H1 (cell line): ENCODE data around the gene SLC25A26. TPM values are rescaled to one million over a fixed set of nuclear protein-coding genes. Genes with fewer than 3 reads are reported as not detected.

Experiments used
- CTCF ChIA-PET: fragments of 300-600 bp; sonication (Branson Sonifier 250); formaldehyde crosslinking; loops from one replicate; lab custom pipeline; 2021; ENCODE audit not compliant: partially characterized antibody; lab: Charles Lee
- POLR2A ChIA-PET: fragments of 300-600 bp; sonication (Branson Sonifier 250); formaldehyde crosslinking; loops from one replicate; lab custom pipeline; 2021; ENCODE audit warnings: inconsistent platforms; ENCODE audit not compliant: partially characterized antibody; lab: Charles Lee
- DNase-seq, 2 experiments: peaks; one replicate each; pipeline versions ENCODE4 v3.0.0 to v3.0.0-alpha.2; 2010 to 2022; ENCODE audit warnings: low spot score in 2 of 2, low read depth in 1 of 2, mixed read lengths in 1 of 2
- FAIRE-seq: peaks from 2 replicates; lab custom pipeline; 2011; peaks lifted over from hg19 to GRCh38; lab: Jason Lieb, UNC
- H2AFZ ChIP-seq: 2 replicates; pipeline ENCODE4 v1.8.1; 2012; ENCODE audit warnings: low read length, inconsistent platforms
- H2AK5ac ChIP-seq: 2 replicates; pipeline ENCODE4 v1.6.1; 2013; ENCODE audit warnings: low read depth, low read length
- H2BK120ac ChIP-seq: replicated peaks from 2 replicates; pipeline ENCODE3; 2013; ENCODE audit warnings: low read depth, low read length, inconsistent platforms
- H2BK12ac ChIP-seq: 2 replicates; pipeline ENCODE4 v1.6.1; 2013; ENCODE audit warnings: low read depth, low read length
- H2BK15ac ChIP-seq: 2 replicates; pipeline ENCODE4 v1.6.1; 2013; ENCODE audit warnings: low read length
- H2BK20ac ChIP-seq: 2 replicates; pipeline ENCODE4 v1.6.1; 2013; ENCODE audit warnings: low read length
- H2BK5ac ChIP-seq: 2 replicates; pipeline ENCODE4 v1.6.1; 2013; ENCODE audit warnings: low read depth, low read length
- H3K14ac ChIP-seq: 2 replicates; pipeline ENCODE4 v1.6.1; 2013; ENCODE audit warnings: inconsistent platforms; ENCODE audit not compliant: insufficient read length
- H3K18ac ChIP-seq: 2 replicates; pipeline ENCODE4 v1.6.1; 2013; ENCODE audit warnings: low read length; ENCODE audit errors: extremely low read depth
- H3K23ac ChIP-seq: 2 replicates; pipeline ENCODE4 v1.6.1; 2013; ENCODE audit warnings: inconsistent platforms; ENCODE audit not compliant: insufficient read length
- H3K23me2 ChIP-seq: 2 replicates; pipeline ENCODE4 v1.6.1; 2013; ENCODE audit warnings: low read depth, low read length
- H3K27ac ChIP-seq: 2 replicates; pipeline ENCODE4 v1.6.1; 2011; ENCODE audit warnings: low read depth, low read length, inconsistent platforms
- H3K27me3 ChIP-seq, 4 experiments: replicated peaks in 1 of 4; 1 replicate in 1 of 4; 2 replicates in 3 of 4; pipeline versions ENCODE4 v1.6.1 to v1.8.1; 2011 to 2013; ENCODE audit warnings: low read length in 3 of 4, mild to moderate bottlenecking in 3 of 4, inconsistent platforms in 2 of 4, mixed read lengths in 2 of 4, moderate library complexity in 1 of 4; ENCODE audit not compliant: control insufficient read depth in 3 of 4, insufficient read depth in 3 of 4; ENCODE audit errors: extremely low read depth in 1 of 4
- H3K36me3 ChIP-seq, 4 experiments: 2 replicates each; pipeline versions ENCODE4 v1.6.1 to v1.8.1; 2011 to 2013; ENCODE audit warnings: mild to moderate bottlenecking in 4 of 4, low read length in 3 of 4, moderate library complexity in 2 of 4, control low read depth in 1 of 4, inconsistent platforms in 1 of 4; ENCODE audit not compliant: insufficient read depth in 4 of 4, control insufficient read depth in 2 of 4
- H3K4ac ChIP-seq: replicated peaks from 2 replicates; pipeline ENCODE3; 2013; ENCODE audit warnings: low read length, low read depth, mixed read lengths, inconsistent platforms; ENCODE audit not compliant: insufficient read length
- H3K4me1 ChIP-seq, 4 experiments: replicated peaks in 1 of 4; 1 replicate in 1 of 4; 2 replicates in 3 of 4; pipeline versions ENCODE4 v1.6.1 to v1.8.1; 2011 to 2013; ENCODE audit warnings: low read length in 3 of 4, inconsistent platforms in 2 of 4, mixed read lengths in 1 of 4; ENCODE audit not compliant: insufficient read depth in 4 of 4, control insufficient read depth in 3 of 4
- H3K4me2 ChIP-seq, 2 experiments: 2 replicates each; pipeline versions ENCODE4 v1.6.1 to v1.8.1; 2011 to 2013; ENCODE audit warnings: low read depth in 2 of 2, low read length in 2 of 2, control low read depth in 1 of 2, inconsistent platforms in 1 of 2, mild to moderate bottlenecking in 1 of 2; ENCODE audit not compliant: insufficient read depth in 1 of 2
- H3K4me3 ChIP-seq, 4 experiments: fragments of 200-600, 300-600 bp in 1 of 4; sonication (generic), shearing (Covaris generic), sonication (Bioruptor Twin) in 1 of 4; 2 replicates each; pipeline versions ENCODE4 v1.5.1 to v1.8.1; 2011 to 2016; ENCODE audit warnings: low read length in 4 of 4, low read depth in 3 of 4, control low read depth in 2 of 4, inconsistent platforms in 2 of 4, mild to moderate bottlenecking in 2 of 4, mixed read lengths in 1 of 4, moderate library complexity in 1 of 4; ENCODE audit not compliant: insufficient read depth in 2 of 4; ENCODE audit errors: extremely low read depth in 1 of 4
- H3K56ac ChIP-seq: replicated peaks from 2 replicates; pipeline ENCODE3; 2013; ENCODE audit warnings: low read depth, mild to moderate bottlenecking, mixed read lengths, low read length, inconsistent platforms; ENCODE audit not compliant: insufficient read length
- H3K79me1 ChIP-seq: 2 replicates; pipeline ENCODE4 v1.6.1; 2013; ENCODE audit warnings: low read depth, low read length, control low read depth
- H3K79me2 ChIP-seq, 2 experiments: 2 replicates each; pipeline versions ENCODE4 v1.6.1 to v1.8.1; 2012 to 2013; ENCODE audit warnings: low read length in 2 of 2, mild to moderate bottlenecking in 2 of 2, inconsistent platforms in 1 of 2; ENCODE audit not compliant: insufficient read depth in 2 of 2, control insufficient read depth in 1 of 2
- H3K9ac ChIP-seq, 4 experiments: replicated peaks in 1 of 4; 1 replicate in 1 of 4; 2 replicates in 3 of 4; pipeline versions ENCODE4 v1.6.1 to v1.8.1; 2011 to 2013; ENCODE audit warnings: low read depth in 3 of 4, low read length in 3 of 4, control low read depth in 2 of 4, mild to moderate bottlenecking in 2 of 4, moderate library complexity in 2 of 4, inconsistent platforms in 1 of 4; ENCODE audit errors: extremely low read depth in 1 of 4
- H3K9me3 ChIP-seq, 2 experiments: 2 replicates each; pipeline versions ENCODE4 v1.6.1 to v1.8.1; 2012 to 2013; ENCODE audit warnings: mild to moderate bottlenecking in 2 of 2, moderate library complexity in 2 of 2, control low read depth in 1 of 2, inconsistent platforms in 1 of 2, low read depth in 1 of 2, low read length in 1 of 2, mixed read lengths in 1 of 2; ENCODE audit not compliant: insufficient read depth in 2 of 2
- H4K20me1 ChIP-seq, 2 experiments: replicated peaks in 1 of 2; 2 replicates each; pipeline versions ENCODE3 to v1.8.1; 2011 to 2013; ENCODE audit warnings: inconsistent platforms in 2 of 2, low read length in 2 of 2, mild to moderate bottlenecking in 1 of 2; ENCODE audit not compliant: insufficient read depth in 2 of 2, control insufficient read depth in 1 of 2
- H4K5ac ChIP-seq: 2 replicates; pipeline ENCODE4 v1.6.1; 2013; ENCODE audit warnings: low read length, low read depth, mixed read lengths, inconsistent platforms; ENCODE audit not compliant: insufficient read length
- H4K8ac ChIP-seq: 2 replicates; pipeline ENCODE4 v1.8.0; 2013; ENCODE audit warnings: mild to moderate bottlenecking, moderate library complexity, low read length, inconsistent platforms; ENCODE audit not compliant: insufficient read depth; ENCODE audit errors: extremely low read depth
- H4K91ac ChIP-seq: replicated peaks from 2 replicates; pipeline ENCODE3; 2013; ENCODE audit warnings: low read length, mixed read lengths, inconsistent platforms; ENCODE audit not compliant: insufficient read length
- CBX8 ChIP-seq: fragments of 300-800, 300-1000 bp; sonication (generic); IDR thresholded peaks from 2 replicates; pipeline ENCODE4 v1.7.1; 2016; ENCODE audit warnings: low read depth, low read length, borderline replicate concordance
- CTCF ChIP-seq, 3 experiments: IDR thresholded peaks; 1 replicate in 2 of 3; 2 replicates in 1 of 3; pipeline versions ENCODE4 v1.5.1 to v1.6.1; 2011; ENCODE audit warnings: low read length in 3 of 3, mild to moderate bottlenecking in 3 of 3, inconsistent platforms in 2 of 3, low read depth in 1 of 3, moderate library complexity in 1 of 3; ENCODE audit not compliant: insufficient read depth in 1 of 3; ENCODE audit errors: control extremely low read depth in 1 of 3
- PHF8 ChIP-seq: fragments of 200-600 bp; sonication (generic); conservative IDR thresholded peaks from 2 replicates; pipeline ENCODE4 v1.7.1; 2012; ENCODE audit warnings: low read depth, mild to moderate bottlenecking, inconsistent platforms, low read length, moderate library complexity
- RAD21 ChIP-seq, 2 experiments: IDR thresholded peaks in 1 of 2; conservative IDR thresholded peaks in 1 of 2; 2 replicates each; pipeline ENCODE4 v1.6.1; 2011; ENCODE audit warnings: low read depth in 2 of 2, low read length in 2 of 2, improper control_type of control experiment in 1 of 2, inconsistent platforms in 1 of 2, mild to moderate bottlenecking in 1 of 2, moderate library complexity in 1 of 2
- RNF2 ChIP-seq: fragments of 200-900, 300-1000 bp; sonication (generic); IDR thresholded peaks from 2 replicates; pipeline ENCODE4 v1.7.1; 2016; ENCODE audit warnings: borderline replicate concordance, low read depth, mild to moderate bottlenecking, antibody characterized with exemption, low read length; ENCODE audit not compliant: poor library complexity, severe bottlenecking; ENCODE audit errors: missing control alignments
- SP1 ChIP-seq: IDR thresholded peaks from 2 replicates; pipeline ENCODE4 v1.6.1; 2011; ENCODE audit warnings: low read depth, low read length
- SUZ12 ChIP-seq: fragments of 200-600 bp; sonication (generic); IDR thresholded peaks from 2 replicates; pipeline ENCODE4 v1.6.1; 2012; ENCODE audit warnings: mild to moderate bottlenecking, inconsistent platforms, low read length, moderate library complexity, mixed read lengths
- WGBS, 2 experiments: shearing (Covaris generic) in 1 of 2; methylation state at CpG; one replicate each; pipeline versions ENCODE4 v1.1.6 to v1.1.7; 2013 to 2015; ENCODE audit warnings: low lambda C conversion rate in 2 of 2, mixed read lengths in 2 of 2, inconsistent platforms in 1 of 2, low coverage in 1 of 2, missing lambda C conversion rate in 1 of 2; ENCODE audit not compliant: insufficient replicate concordance in 2 of 2, insufficient coverage in 1 of 2, insufficient read length in 1 of 2; ENCODE audit errors: extremely low coverage in 1 of 2, missing lambda C conversion rate in 1 of 2; 5-methylcytosine and 5-hydroxymethylcytosine counted together
- polyA plus RNA-seq, 7 experiments: library from polyadenylated mRNA; depleted of rRNA in 3 of 7; stranded (reverse) in 5 of 7; unstranded in 2 of 7; fragments of >200 nt in 5 of 7; fragments of 200-250 nt in 2 of 7; gene quantifications; 1 replicate in 5 of 7; 2 replicates in 1 of 7; 4 replicates in 1 of 7; pipeline versions ENCODE4 v1.2.1 to v1.2.3, GENCODE V29; 2011 to 2013; ENCODE audit warnings: missing spikeins in 2 of 7, mixed read lengths in 2 of 7
- total RNA-seq: library from RNA; stranded (reverse); fragmentation: NEBNext Ultra II Directional; extraction: Animal tissue kit (Norgen Biotek cat#: 25700); gene quantifications from 2 replicates; pipeline ENCODE4 v1.2.1, GENCODE V29; 2021

SLC25A26 gene
- total and polyA plus RNA-seq, 2 of the 8 experiments (the other 6 are each of a cell fraction or from before 2014, with no cell fraction given): 30.0 to 37.0 TPM

GRCh38 chr3:66200147-66200546 lies 20.7 kb upstream of the SLC25A26 start:
- no peak overlapping the region for H3K14ac ChIP-seq
- no peak for DNase-seq
- no peak overlapping the region for H2BK20ac ChIP-seq
- no peak overlapping the region; a peak in 1 of 7 replicates for H3K9ac ChIP-seq
- no peaks in the 10 kb centered on the region; the same call in 1 of the 2 replicates for H3K79me1 ChIP-seq
- H4K5ac ChIP-seq: no peak overlapping the region
- no peaks in the 10 kb centered on the region for H3K9me3 ChIP-seq
- H3K36me3 ChIP-seq: no peaks in the 10 kb centered on the region
- no peak overlapping the region for H2BK120ac ChIP-seq
- H3K4me3 ChIP-seq: no peak overlapping the region
- H4K8ac ChIP-seq: no peak overlapping the region
- no peak overlapping the region for H3K4ac ChIP-seq
- H3K4me1 ChIP-seq: peaks cover 0 to 2% (median 0%) of the 10 kb centered on the region in 4 experiments; a peak in 2 of 7 replicates
- peaks cover 0 to 1% of the 10 kb centered on the region in 2 experiments for H4K20me1 ChIP-seq
- H2BK5ac ChIP-seq: no peak overlapping the region
- H3K23me2 ChIP-seq: peaks cover 4% of the 10 kb centered on the region
- H2AK5ac ChIP-seq: no peak overlapping the region
- no peak overlapping the region for H4K91ac ChIP-seq
- H2AFZ ChIP-seq: no peak overlapping the region
- WGBS, 2 experiments: 51% methylated on average over 3 of the region's 3 CpGs; no CpG with 5 or more reads in 1 of the 2 experiments
- no peak overlapping the region for H2BK12ac ChIP-seq
- ChIA-PET POLR2A (no interaction called here), CTCF (interaction anchor here (0.9 to 1.7 kb wide), 2 partner anchors 63 to 417 kb away, joined by 3 to 4 read pairs; no protein-coding TSS in a partner anchor)
- H3K27me3 ChIP-seq: no peaks in the 10 kb centered on the region; a peak in 1 of 7 replicates
- no peaks in the 10 kb centered on the region for H3K79me2 ChIP-seq
- no peak overlapping the region for H2BK15ac ChIP-seq
- no peak overlapping the region for H3K4me2 ChIP-seq
- TF ChIP-seq CBX8: no peak
- TF ChIP-seq SUZ12: no peak
- TF ChIP-seq RAD21 (IDR thresholded peaks at IDR 0.05 in 1 of 2, conservative IDR thresholded peaks at IDR 0.05 in 1 of 2; ENCODE audit: low read depth in 2 of 2, low read length in 2 of 2): peak; percentile 33 to 51
- no peak for TF ChIP-seq SP1
- TF ChIP-seq RNF2: no peak
- peak in 2 of 3 experiments; percentile 14 to 22; a peak in 2 of 4 replicates for TF ChIP-seq CTCF (IDR thresholded peaks at IDR 0.05; ENCODE audit: control extremely low read depth in 1 of 3, insufficient read depth in 1 of 3, low read depth in 1 of 3, low read length in 3 of 3)
- no peak for TF ChIP-seq PHF8
- no peak overlapping the region for H3K27ac ChIP-seq
- no peak overlapping the region for H3K56ac ChIP-seq
- no peak overlapping the region for H3K23ac ChIP-seq
- FAIRE-seq: no peak
- no peak overlapping the region for H3K18ac ChIP-seq
